Glutamatergic neuron (in vitro differentiated cells): ENCODE data around the gene CAMK2A. TPM values are rescaled to one million over a fixed set of nuclear protein-coding genes. Genes with fewer than 3 reads are reported as not detected.

Experiments
- DNase-seq: peaks from one replicate; pipeline ENCODE4 v3.0.0; 2022
- H3K27ac Mint-ChIP-seq: one replicate; pipeline ENCODE4 v1.8.0; 2020; ENCODE audit warnings: mild to moderate bottlenecking, mixed read lengths, inconsistent platforms; ENCODE audit not compliant: unreplicated experiment
- H3K27me3 Mint-ChIP-seq: one replicate; pipeline ENCODE4 v1.8.0; 2020; ENCODE audit warnings: mild to moderate bottlenecking, moderate library complexity, mixed read lengths, inconsistent platforms; ENCODE audit not compliant: unreplicated experiment
- H3K36me3 Mint-ChIP-seq: one replicate; pipeline ENCODE4 v1.8.0; 2020; ENCODE audit warnings: mild to moderate bottlenecking, mixed read lengths, inconsistent platforms; ENCODE audit not compliant: unreplicated experiment
- H3K4me1 Mint-ChIP-seq: one replicate; pipeline ENCODE4 v1.8.0; 2020; ENCODE audit warnings: mild to moderate bottlenecking, low read depth, mixed read lengths, inconsistent platforms; ENCODE audit not compliant: unreplicated experiment
- H3K4me3 Mint-ChIP-seq: one replicate; pipeline ENCODE4 v1.8.0; 2020; ENCODE audit warnings: mild to moderate bottlenecking, mixed read lengths, inconsistent platforms; ENCODE audit not compliant: unreplicated experiment
- H3K9me3 Mint-ChIP-seq: one replicate; pipeline ENCODE4 v1.8.0; 2020; ENCODE audit warnings: mild to moderate bottlenecking, moderate library complexity, mixed read lengths, inconsistent platforms; ENCODE audit not compliant: unreplicated experiment
- CTCF ChIP-seq: fragments of 200-600 bp; sonication (generic); IDR thresholded peaks from one replicate; pipeline ENCODE4 v1.5.0; 2021; ENCODE audit not compliant: partially characterized antibody, unreplicated experiment
- total RNA-seq: library from RNA; stranded (reverse); fragmentation: NEBNext Ultra II Directional; extraction: Animal tissue kit (Norgen Biotek cat#: 25700); gene quantifications from one replicate; pipeline ENCODE4 v1.2.1, GENCODE V29; 2021; ENCODE audit not compliant: unreplicated experiment

CAMK2A gene
- total RNA-seq, 1 donor from 2014 or later: 1.1 TPM

- Mint-ChIP-seq H3K4me3 (no peak overlapping the region), H3K4me1 (peaks cover 4% of the 10 kb centered on the region), H3K36me3 (no peaks in the 10 kb centered on the region), H3K9me3 (peaks cover 10% of the 10 kb centered on the region), H3K27me3 (peaks cover 4% of the 10 kb centered on the region), H3K27ac (no peak overlapping the region)
- TF ChIP-seq CTCF: no peak
- peak; percentile 6 for DNase-seq
Observed at GRCh38 chr5:150284311-150284710, 5.3 kb downstream of the CAMK2A start.

- DNase-seq: no peak
- TF ChIP-seq CTCF: no peak
- H3K36me3 Mint-ChIP-seq: no peaks in the 10 kb centered on the region
- no peak overlapping the region for H3K4me3 Mint-ChIP-seq
- no peak overlapping the region for H3K27ac Mint-ChIP-seq
- peaks cover 10% of the 10 kb centered on the region for H3K9me3 Mint-ChIP-seq
- H3K4me1 Mint-ChIP-seq: peaks cover 4% of the 10 kb centered on the region
- H3K27me3 Mint-ChIP-seq: peaks cover 4% of the 10 kb centered on the region
Observed at GRCh38 chr5:150283904-150284303, 5.7 kb downstream of the CAMK2A start.

- TF ChIP-seq CTCF: no peak
- no peak for DNase-seq
- H3K9me3 Mint-ChIP-seq: peaks cover 10% of the 10 kb centered on the region
- no peak overlapping the region for H3K27ac Mint-ChIP-seq
- no peaks in the 10 kb centered on the region for H3K36me3 Mint-ChIP-seq
- peaks cover 4% of the 10 kb centered on the region for H3K4me1 Mint-ChIP-seq
- H3K4me3 Mint-ChIP-seq: no peak overlapping the region
- H3K27me3 Mint-ChIP-seq: peaks cover 4% of the 10 kb centered on the region
Observed at GRCh38 chr5:150281987-150282386, 7.6 kb downstream of the CAMK2A start.

- Mint-ChIP-seq H3K4me3 (no peak overlapping the region), H3K9me3 (peaks cover 7% of the 10 kb centered on the region), H3K27ac (no peak overlapping the region), H3K27me3 (peaks cover 4% of the 10 kb centered on the region), H3K36me3 (no peaks in the 10 kb centered on the region), H3K4me1 (peaks cover 6% of the 10 kb centered on the region)
- DNase-seq: no peak
- no peak for TF ChIP-seq CTCF
Observed at GRCh38 chr5:150279330-150280020, 10.1 kb downstream of the CAMK2A start.

GRCh38 chr5:150278916-150279315 is 10.7 kb downstream of the CAMK2A start:
- H3K9me3 Mint-ChIP-seq: peaks cover 7% of the 10 kb centered on the region
- no peaks in the 10 kb centered on the region for H3K36me3 Mint-ChIP-seq
- TF ChIP-seq CTCF: no peak
- H3K27me3 Mint-ChIP-seq: peaks cover 4% of the 10 kb centered on the region
- peaks cover 6% of the 10 kb centered on the region for H3K4me1 Mint-ChIP-seq
- no peak overlapping the region for H3K27ac Mint-ChIP-seq
- no peak for DNase-seq
- no peak overlapping the region for H3K4me3 Mint-ChIP-seq
